ENCODE results near the gene EPB41L5. TPM values are rescaled to one million over a fixed set of nuclear protein-coding genes. Genes with fewer than 3 reads are reported as not detected.
A peak's percentile ranks its signal among the peaks of the same experiment; 100 is the strongest.
"Not testable (repeated sequence)": the region's sequence is repeated elsewhere in the genome, so short reads cannot be mapped to it uniquely, and the experiment has no call there.

Gene EPB41L5
- total and polyA plus RNA-seq, 8 donors, result 5.3 to 64.5 (median 28.5) TPM

GRCh38 chr2:120066800-120067547 is 54.1 kb downstream of the EPB41L5 start:
- intact Hi-C loops (cut with DNase I; ENCODE audit: low total_unique reads), result no loop called here
- Histone ChIP-seq H3K27me3 (no peaks in the 10 kb centered on the region), H3K27ac (peak overlapping the region in 1 of 5 donors; percentile 29), H3K4me1 (peaks cover 12 to 31% (median 21%) of the 10 kb centered on the region in 4 donors), H3K36me3 (no peaks in the 10 kb centered on the region), H3K4me3 (no peak overlapping the region), H3K9me3 (no peaks in the 10 kb centered on the region)
- TF ChIP-seq CTCF (IDR thresholded peaks at IDR 0.05) (no peak), POLR2AphosphoS5 (IDR thresholded peaks at IDR 0.05) (peak; percentile 13 to 70 (median 55)), POLR2A (IDR thresholded peaks at IDR 0.05) (no peak), EP300 (IDR thresholded peaks at IDR 0.05) (no peak)
- DNase-seq, result peak in 1 of 2 donors; percentile 60
- 20 to 44% (median 28%) methylated on average over 6 of the region's 6 CpGs for WGBS, 5 donors

- intact Hi-C loops (cut with DNase I; ENCODE audit: low total_unique reads); H3K36me3 ChIP-seq: not testable (repeated sequence)
Observed at GRCh38 chr2:120068040-120068658, 55.3 kb downstream of the EPB41L5 start.

GRCh38 chr2:120075545-120075944 is 62.7 kb downstream of the EPB41L5 start:
- no peak for DNase-seq
- Histone ChIP-seq H3K4me3 (no peak overlapping the region), H3K27me3 (no peaks in the 10 kb centered on the region), H3K9me3 (no peaks in the 10 kb centered on the region), H3K36me3 (peaks cover 0 to 30% (median 25%) of the 10 kb centered on the region in 4 donors), H3K27ac (no peak overlapping the region), H3K4me1 (no peaks in the 10 kb centered on the region)
- intact Hi-C loops (cut with DNase I; ENCODE audit: low total_unique reads), result no loop called here
- TF ChIP-seq EP300 (IDR thresholded peaks at IDR 0.05) (no peak), POLR2A (IDR thresholded peaks at IDR 0.05) (no peak), CTCF (IDR thresholded peaks at IDR 0.05) (no peak), POLR2AphosphoS5 (IDR thresholded peaks at IDR 0.05) (no peak)
- WGBS, 5 donors, result 90 to 99% (median 96%) methylated on average over 1 of the region's 1 CpG

More at GRCh38 chr2:120068040-120068658, 55.3 kb downstream of the EPB41L5 start:
- WGBS, 5 donors, result 92 to 98% (median 97%) methylated on average over 12 to 20 of the region's 20 CpGs
- H3K27ac ChIP-seq, H3K9me3 ChIP-seq, H3K27me3 ChIP-seq, H3K4me3 ChIP-seq, DNase-seq: not testable (repeated sequence)
- peaks cover 12 to 31% (median 21%) of the 10 kb centered on the region in 4 donors for H3K4me1 ChIP-seq

- intact Hi-C loops (cut with DNase I; ENCODE audit: low total_unique reads), result no loop called here
- DNase-seq, result no peak
- 68 to 84% (median 77%) methylated on average over 3 of the region's 3 CpGs for WGBS, 5 donors
- Histone ChIP-seq H3K9me3 (no peaks in the 10 kb centered on the region), H3K4me1 (no peaks in the 10 kb centered on the region), H3K36me3 (peaks cover 0 to 30% (median 25%) of the 10 kb centered on the region in 4 donors), H3K27me3 (no peaks in the 10 kb centered on the region), H3K27ac (no peak overlapping the region), H3K4me3 (no peak overlapping the region)
- TF ChIP-seq CTCF (IDR thresholded peaks at IDR 0.05), result no peak
- TF ChIP-seq POLR2A (IDR thresholded peaks at IDR 0.05), result no peak
- no peak for TF ChIP-seq POLR2AphosphoS5 (IDR thresholded peaks at IDR 0.05)
- TF ChIP-seq EP300 (IDR thresholded peaks at IDR 0.05), result no peak
Observed at GRCh38 chr2:120077896-120078295, 65.0 kb downstream of the EPB41L5 start.

Data from stomach (tissue), 9 donors.